GM21528 (cell line): ENCODE measurements around the gene IQCE.
"Not testable (repeated sequence)": the region's sequence is repeated elsewhere in the genome, so short reads cannot be mapped to it uniquely, and the experiment has no call there.

ENCODE experiments used
- ATAC-seq: cut with Tn5 transposase; IDR thresholded peaks from one replicate; pipeline ENCODE4 v1.9.1; 2021; ENCODE audit warnings: mild to moderate bottlenecking, moderate library complexity; ENCODE audit not compliant: unreplicated experiment, low FRiP score

Gene IQCE

DNA sequence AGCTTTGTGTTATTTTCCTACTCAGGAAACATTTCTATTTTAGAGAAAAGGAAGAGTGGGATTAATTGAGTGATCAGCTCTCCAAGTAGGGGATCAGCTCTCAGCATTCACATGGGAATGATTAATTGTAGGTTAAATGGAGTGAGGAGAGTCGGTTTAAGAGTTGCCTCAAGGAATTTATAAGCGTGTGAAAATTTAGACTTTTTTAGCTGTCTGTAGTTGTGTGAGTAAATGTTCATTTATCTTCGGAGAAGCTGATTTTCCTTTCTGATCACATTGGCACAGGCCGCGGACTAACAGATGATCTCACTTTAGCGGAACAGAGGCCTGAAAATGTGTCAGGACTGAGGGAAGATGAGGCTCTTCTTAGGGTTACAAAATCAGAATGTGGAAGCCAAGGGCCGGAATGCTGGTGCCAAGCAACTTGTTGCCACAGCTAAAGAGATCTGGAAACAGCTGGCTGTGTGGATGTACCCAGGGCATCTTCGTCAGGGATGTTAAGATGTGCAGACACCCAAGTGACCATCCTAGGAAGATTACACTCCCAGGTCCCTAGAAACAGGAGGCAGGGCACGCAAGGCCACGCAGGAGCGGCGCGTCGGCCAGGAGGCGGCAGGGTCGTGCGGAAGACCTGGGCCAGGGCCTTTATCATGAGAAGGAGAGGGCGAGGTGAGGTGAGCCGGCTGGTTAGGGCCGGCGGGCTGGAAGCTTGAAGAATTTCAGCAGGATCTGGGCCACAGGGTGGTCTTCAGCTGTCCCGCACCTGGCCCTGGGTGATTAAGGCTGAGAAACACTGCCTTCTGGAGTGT is 37.9 kb downstream of the IQCE start:
- ATAC-seq, result no peak

DNA sequence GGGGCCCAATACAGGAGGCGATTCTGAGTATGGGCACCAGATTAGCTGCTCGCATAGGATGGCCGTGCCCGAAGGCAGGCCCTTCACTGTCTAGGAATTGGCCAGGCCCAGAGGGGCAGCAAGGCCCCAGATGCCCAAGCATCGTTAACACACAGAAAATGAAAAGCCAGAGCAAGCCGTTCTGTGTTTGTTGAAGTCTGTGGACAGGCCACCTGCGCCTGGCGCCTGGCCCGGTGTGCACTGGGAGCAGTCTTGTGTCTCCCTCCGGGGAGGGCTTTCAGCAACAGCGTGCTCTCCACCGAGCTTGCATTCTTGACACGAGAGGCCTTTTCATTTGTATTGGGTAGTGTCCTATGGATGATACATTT is 38.5 kb downstream of the IQCE start:
- no peak for ATAC-seq

DNA sequence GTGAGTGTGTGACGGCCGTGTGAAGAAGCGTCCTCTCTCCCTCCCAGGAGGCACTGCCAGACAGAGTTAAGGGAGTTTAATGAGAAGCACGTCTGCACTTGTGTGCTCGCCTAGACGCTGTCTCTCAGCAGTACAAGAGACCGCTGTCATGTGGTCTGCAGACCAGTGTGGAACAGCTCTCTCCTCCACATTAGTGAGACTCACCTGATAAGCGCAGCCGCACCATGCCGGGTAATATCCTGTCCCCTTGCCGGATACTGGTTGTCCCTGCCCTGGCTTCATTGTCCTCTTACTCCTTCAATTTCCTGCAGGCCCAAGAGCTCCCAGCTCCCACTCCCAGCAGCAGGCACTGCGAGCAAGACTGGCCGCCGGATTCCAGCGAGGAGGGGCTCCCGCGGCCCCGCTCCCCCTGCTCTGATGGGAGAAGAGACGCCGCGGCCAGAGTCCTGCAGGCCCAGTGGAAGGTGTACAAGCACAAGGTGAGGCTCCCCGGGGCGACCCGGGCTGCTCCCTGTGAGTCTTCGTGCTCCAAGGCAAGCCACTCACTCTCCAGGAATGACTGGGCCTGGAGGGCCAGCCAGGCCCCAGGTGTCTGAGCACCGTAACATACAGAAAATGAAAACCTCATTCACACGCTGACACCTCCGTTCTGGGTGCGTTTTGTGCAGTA is 39.5 kb downstream of the IQCE start:
- ATAC-seq, result no peak

DNA sequence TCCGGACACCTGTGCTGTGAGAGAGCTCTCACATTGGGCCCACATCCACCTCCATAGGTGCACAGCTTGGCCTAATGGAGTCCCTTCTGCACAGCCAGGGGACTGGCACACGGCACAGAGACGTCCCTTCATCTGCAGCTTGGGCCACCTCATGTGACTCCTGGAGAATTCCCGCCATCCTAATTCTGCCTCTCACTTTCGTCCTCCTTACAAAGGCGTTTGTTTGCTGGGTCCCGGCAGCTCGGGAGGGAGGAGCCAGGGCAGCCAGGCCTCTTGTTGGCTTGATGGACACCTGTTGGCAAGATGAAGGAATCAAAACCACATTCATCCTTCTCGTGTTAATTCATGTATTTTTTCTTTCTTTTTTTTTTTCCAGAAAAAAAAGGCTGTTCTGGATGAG is 42.3 kb downstream of the IQCE start:
- no peak for ATAC-seq

DNA sequence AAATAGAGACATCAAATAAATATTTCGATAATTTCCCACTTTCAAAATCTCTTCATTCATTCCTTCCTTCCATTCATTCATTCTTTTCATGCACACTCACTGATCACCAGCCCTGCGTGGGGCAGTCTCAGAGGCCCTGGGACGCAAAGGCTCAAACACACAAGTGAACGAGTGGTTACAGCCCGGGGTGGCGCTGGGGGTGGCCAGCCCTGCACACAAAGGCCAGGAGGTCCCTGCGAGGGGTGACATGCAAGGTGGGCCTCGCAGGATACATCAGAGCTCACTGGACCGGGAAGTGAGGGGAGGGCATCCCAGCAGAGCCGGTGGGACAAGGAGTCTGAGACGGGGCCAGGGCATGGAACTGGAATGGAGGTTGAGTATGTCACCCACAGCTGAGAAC is 43.1 kb downstream of the IQCE start:
- ATAC-seq, result no peak

DNA sequence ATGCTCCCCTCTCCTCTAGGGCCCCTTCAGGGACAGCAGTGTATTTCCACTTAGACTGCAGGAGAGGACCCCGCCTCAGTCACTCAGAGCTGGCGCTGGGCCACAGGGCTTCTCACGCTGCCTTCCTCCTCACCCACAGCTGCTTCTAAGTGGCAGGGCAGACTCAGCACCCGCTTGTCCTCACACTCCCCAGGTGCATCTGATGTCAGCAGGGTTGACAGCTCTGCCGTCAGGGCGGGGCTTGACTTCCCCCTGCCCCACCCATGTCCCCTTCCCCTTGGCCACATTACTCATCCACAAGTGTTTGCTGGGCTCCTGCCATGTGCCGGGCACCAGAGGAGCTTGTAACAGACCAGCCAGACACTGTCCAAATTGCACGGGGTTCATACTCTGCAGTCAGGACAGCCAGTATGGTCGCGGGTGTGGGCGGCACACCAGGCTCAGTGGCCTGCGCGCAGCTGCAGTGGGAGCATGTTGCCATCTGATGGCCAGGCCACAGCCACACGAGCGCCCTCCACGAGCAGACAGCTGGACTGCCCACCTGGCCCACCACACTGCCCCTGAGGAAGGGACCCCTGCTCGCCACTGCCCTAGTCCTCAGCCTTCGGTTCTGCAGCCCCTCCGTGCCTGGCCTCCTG is 43.7 kb downstream of the IQCE start:
- ATAC-seq, result no peak

DNA sequence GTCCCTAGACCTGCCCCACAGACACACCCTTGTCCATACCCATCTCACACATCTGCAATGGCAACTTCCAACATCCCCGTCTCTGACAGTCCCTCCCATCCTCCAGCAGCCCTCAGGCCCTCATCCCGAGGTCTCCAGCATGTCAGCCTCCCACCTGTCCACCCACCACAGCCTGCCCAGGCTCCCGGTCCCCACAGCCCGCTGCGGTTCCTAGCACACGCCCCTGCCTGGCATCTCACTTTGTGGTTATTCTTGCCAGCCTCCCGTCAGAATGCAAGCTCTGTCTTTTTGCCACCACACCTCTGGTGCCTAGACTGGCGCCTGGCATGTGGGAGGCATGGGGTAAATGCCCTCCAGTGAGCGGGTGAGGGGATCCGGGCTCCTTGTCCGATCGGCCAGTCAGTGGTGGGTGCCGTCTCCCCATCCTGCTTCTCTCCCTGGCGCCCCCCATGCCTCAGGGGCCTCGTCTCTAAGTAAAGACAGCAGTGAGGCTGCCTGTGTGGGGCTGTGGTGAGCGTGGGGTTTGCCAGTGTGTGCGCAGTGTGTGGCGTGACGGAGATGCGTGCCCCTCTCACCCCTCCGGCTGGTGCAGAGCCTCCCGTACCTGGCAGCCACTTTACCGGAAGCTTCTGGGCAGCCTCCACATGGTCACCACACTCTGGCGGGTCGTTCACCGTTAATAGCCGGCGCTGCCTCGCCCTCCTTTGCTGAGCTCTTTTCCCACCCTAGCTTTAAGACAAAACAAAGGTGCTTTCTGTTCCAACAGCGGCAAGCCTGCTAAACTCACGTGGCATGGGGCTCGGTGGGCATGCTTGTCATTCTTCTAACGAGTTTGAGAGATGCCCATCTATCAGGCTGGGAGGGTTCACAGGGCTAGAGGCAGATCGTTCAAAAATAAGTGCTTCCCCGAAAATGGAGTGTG is 44.5 kb downstream of the IQCE start:
- no peak for ATAC-seq

DNA sequence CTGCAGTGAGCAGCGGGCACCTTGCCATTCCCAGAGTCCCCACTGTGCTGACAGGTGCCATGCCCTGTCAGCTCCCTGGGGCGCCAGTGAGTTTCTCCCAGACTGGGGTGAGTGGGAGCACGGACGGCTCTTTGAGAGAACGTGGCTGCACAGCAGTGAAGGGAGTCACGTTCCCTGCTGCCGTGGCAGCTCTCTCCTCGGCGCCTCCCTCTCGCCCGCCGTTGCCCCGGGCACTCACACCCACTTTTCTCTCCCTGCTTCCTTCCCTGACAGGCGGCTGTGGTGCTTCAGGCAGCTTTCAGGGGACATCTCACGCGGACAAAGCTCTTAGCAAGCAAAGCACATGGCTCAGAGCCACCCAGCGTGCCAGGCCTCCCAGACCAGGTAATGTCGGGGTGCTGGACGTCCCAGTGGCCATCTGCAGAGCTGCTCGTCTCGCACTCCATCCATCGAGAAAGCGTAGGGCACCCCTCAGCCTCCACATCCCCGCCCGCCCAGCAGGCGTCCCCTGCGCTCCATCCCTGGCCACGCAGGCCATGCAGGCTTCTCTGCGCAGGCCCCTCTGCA is 45.9 kb downstream of the IQCE start:
- no peak for ATAC-seq

DNA sequence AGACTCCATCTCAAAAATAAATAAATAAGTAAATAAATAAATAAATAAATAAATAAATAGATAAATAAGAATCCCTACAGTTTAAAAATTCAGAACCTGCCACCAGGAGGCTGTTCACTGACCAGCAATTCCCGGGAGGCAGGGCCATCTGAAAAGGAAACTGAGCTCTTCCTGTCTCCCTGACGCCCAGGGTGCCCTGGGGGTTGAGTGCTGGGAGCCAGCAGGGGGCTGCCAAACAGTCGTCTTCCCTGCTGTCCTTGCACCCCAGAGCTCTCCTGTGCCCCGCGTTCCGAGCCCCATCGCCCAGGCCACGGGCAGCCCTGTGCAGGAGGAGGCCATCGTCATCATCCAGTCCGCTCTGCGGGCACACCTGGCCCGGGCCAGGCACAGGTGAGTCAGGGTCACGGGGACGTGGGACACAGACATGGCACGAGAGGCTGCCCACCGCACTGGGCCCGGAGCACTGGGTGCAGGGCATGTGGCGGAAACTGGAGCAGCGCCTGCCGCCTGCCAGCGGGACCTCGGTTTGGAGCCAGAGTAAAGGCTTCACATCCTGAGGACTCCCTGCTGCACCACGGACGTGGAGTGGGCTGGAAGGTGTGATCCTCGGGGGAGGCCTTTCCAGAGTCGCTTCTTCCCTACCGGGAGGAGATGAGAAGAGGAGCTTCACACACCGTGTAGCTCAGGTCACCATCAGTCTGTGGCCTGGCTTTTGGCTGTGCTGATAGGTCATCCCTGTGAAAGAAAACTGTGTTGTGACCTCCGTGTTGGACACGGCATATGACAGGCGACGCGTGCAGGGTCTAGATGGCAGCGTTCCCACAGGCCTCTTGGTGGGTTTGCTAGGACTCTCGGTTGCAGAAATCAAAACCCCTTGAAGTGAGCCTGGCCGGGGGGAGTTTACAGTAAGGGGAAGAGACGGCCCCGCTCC is 47.1 kb downstream of the IQCE start:
- ATAC-seq, result no peak

DNA sequence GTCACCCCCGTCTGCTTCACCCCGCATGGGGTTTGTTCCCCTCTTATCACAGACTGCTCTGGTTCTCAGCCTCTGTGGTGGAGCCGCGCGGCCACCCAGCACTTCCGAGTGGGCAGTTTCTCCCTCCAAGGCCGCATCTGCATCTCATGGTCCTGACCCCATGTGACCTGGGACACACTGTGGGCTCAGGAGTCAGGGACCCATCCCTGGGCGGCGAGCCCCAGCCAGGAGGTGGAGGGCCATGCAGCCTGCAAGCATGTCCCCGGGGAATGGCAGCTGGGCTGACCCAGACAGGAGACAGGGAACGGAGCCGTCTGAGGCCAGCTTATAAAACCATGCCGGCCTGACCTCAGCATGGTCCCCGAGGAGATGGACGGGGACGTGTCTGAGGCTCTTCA is 47.8 kb downstream of the IQCE start:
- ATAC-seq, result no peak

DNA sequence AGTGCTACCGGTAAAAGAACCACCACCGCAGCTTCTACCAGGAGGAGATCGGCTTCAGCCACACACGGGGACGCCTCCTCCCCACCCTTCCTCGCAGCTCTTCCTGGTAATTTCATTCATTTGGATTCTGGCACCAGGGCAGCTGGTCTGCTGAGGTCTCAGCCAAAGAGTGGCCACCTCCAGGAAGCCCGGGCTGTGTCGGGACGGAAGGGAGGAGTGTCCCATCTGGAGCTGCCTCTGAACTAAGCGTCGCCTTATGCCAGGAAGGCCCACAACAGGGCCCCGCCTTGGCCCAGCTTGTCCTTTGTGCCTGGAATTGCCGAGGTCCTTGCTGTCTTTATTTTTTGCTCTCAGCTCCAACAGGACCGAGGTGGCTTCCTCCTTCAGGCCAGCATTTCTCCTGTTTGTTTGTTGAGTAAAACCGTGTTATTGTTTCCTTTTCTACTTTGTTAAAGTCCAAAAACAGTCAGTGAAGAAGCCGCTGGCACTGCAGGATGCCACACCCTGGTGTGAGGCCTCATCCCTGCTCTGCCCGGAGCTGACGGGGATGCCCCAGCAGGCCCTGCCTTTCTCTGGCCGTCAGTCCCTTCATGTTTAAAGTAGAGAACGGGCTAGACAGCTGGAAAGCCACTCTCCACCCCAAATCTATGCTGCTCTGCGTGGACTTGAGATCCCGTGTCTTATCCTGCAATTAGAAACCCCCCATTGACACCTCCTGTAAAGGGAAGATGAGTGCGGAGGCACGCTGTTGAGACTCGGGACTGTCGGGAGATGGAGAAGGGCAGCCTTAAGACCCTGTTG is 48.5 kb downstream of the IQCE start:
- no peak for ATAC-seq

DNA sequence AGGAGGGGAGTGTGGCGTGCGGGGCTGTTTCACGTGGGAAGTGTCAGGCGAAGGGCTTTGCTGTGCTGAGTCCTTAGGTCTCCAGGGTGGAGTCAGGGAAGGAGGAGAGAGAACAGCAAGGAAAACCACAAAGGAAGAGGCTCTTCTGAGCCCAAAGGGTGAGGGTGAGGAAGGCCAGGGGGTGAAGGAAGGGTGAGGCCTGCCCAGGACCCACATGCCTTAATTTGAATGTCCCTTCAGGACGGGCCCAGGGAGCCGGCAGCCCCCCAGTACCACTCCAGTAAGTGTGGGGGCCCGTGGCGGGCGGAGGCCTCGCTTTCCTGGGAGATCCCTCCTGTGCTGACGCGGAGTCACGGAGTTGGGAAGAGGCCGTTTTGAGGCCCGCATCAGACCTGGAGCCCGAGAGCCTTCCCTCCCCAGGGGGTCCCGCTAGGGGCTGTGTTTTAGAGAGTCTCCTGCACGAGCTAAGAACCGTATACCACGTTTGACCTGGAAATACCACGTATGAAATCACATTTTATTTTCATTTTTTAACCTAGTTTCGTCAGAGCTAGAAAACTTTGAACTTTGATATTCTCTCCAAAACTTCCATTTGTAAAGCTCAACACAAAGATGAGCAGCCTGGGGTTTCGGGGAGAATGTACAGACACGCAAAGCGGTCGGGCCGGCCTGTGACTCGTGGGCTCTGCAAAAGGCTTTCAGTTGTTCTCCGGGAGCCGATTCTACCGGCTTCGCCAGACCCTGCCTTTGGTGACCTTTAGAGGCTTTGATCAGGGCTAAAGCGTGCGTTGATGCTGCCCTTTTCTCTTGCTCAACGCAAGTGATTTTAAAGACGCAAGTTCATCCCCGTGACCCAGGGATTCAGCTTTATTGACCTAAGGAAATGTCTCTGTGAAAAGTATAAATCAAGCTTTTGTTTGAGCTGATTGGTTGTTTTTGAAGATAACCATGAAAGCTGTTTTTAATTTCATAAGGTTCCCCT is 49.4 kb downstream of the IQCE start:
- no peak for ATAC-seq

DNA sequence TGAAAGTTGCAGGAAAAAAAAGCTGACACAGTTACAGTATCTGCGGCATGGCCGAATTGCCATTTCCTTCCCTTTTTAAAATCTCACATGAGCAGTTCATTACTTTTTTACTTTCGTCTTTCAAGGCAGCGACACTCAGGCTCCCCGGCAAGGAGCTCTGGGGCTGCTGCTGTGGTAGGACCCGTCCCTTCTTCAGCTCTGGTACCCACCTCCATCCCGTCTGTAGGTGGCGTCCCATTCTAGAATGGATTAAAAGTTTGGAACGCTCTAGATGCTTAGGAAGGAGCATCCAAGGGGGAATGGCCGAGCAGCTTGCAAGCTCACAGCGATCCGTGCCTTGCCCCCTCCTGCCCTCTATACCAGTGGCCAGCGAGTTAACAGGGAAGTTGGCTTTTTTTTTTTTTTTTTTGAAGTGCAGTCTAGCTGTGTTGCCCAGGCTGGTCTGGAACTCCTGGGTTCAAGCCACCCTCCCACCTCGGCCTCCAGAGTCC is 50.2 kb downstream of the IQCE start:
- no peak for ATAC-seq

DNA sequence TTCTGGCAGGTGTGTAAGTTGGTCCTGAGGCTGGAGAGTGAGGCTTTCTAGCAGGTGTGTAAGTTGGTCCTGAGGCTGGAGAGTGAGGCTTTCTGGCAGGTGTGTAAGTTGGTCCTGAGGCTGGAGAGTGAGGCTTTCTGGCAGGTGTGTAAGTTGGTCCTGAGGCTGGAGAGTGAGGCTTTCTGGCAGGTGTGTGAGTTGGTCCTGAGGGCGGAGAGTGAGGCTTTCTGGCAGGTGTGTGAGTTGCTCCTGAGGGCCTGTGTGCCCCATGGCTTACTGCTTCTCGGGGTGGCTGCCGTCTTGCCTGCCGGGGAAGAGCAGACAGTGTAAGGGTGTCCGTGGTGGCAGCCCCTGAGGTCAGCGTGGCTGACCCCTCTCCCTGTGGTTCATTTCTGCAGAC is 50.9 kb downstream of the IQCE start:
- not testable (repeated sequence) for ATAC-seq

DNA sequence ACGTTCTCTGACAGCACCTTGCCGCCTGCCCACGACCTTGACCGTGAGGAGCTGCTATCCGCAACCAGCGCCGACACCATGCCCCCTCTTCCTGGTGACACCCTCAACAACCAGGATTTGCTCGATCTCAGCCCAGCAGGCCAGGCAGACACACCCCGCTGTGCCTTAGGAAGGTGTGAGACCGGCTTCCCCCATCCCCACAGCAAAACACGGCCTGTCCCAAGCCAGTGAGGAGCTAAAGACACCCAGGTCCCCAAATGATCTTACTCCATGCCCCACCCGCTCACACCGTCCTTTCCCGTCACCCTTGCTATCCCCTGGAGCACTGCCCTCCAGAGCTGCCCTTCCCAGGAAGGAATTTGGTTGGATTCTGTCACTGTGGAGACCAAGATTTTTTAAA is 51.7 kb downstream of the IQCE start:
- no peak for ATAC-seq

DNA sequence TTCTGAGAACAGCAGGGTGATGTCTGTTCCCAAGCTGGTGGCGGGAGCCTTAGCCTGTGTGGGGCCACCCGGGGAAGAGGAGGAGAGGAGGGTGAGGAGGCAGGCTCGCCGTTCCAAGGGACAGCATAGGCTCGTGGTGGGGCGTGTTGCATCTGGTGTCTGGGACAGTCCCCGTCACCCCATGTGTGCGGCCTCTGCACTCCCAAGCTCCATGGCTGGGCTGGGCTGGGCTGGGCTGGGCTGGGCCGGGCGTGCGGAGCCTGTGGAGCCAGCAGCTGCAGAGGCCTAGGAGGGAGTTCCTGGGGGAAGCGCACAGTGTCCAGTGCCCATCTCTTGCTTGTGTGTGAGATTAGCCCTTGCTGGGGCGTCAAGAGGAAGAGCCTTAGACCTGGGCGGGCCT is 52.1 kb downstream of the IQCE start:
- no peak for ATAC-seq

DNA sequence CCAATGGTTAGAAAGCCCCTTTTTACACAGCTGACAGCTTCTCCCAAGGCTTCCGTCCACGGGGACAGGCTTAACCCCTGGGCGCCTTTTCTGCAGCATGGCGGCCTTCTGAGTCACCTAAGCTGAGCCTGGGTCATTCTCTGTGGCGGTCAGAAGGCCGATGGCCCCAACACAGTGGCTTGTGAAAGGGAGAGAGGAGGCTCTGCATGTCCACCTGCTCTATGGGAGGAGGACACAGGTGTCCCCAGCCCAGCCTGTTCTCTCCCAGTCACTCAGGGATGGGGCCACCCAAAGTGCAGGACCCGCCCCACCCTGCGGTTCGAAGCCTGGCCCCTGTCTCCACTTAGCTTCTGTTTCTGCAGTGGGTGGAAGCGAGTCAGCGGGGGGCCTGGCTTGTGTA is 52.6 kb downstream of the IQCE start:
- ATAC-seq, result no peak
